Measurements from ENCODE around the gene CNTNAP3B.
"Not testable (repeated sequence)": the region's sequence is repeated elsewhere in the genome, so short reads cannot be mapped to it uniquely, and the experiment has no call there.

Gene CNTNAP3B

DNA sequence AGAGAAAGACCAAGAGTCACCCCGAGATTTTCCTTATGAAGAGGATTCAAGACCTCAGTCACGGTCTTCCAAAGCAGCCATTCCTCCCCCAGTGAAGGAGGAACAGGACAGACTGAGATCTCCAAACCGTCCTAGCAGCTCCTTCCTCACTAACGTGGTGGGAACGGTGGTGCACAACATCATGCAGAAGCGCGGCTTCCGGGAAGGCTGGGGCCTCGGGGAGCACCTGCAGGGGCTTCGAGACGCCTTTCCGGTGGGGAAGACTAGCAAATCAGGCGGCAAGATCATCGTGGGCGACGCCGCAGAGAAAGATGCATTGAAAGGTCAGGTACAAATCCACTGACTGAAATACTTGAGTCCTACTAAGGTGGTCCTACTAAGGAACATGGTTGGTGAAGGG is 154.3 kb downstream of the CNTNAP3B start:
- not testable (repeated sequence) for DNase-seq

DNA sequence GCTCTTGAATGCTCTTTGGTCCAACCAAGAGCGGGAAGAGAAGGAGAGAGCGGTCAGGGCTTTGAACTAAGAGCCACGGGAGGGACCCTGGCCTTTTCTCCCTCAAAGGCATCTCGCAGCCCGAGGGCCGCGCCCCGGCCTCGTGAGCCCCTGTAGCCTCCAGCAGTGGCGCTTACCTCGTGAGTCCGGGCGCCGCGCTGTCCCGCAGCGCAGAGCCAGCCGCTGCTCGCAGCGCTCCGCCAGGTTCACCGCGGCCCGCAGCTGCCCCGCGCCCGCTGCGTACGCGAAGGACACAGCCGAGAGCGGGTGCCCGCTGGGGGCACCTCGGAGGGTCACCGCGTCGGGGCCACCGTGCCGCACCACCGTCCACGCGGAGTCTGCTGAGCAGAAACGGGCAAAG is 176.2 kb downstream of the CNTNAP3B start:
- DNase-seq, result not testable (repeated sequence)

DNA sequence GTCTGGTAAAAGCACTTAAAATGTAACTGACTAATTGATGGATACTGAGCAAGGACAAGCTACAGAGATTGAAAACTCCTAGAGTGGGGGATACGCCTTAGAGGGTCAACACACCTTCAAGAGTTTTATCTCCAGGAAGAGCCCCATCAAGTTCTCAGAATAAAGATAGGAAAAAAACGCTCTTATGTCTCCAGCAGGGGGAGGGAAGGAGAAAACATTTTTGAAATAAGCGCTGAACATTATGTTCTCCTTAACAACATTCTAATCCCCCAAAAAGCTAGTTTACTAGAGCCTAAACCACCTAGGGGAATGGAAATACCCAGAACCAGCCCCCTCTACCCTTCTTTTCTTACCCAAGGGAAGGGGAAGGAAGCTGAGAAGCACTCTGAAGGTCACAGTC is 187.5 kb downstream of the CNTNAP3B start:
- not testable (repeated sequence) for DNase-seq

DNA sequence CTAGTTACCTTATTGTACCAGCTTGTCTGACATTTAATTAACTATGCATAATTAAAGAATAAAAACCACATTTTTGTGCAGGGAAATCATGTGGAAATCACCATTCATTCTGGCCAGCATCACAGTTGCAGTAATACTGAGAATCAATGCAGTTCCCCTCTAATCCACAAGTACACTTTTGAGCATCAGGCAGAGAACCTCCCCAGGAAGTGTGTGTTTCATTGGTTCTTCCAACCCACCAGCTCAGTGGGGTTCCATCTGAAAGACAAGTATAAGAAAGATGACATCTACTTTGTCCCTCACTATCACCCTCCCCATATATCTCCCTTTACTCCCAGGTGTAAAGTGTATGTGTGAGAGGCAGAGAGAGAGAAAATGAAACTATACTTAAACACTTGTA is 191.1 kb downstream of the CNTNAP3B start:
- not testable (repeated sequence) for DNase-seq

DNA sequence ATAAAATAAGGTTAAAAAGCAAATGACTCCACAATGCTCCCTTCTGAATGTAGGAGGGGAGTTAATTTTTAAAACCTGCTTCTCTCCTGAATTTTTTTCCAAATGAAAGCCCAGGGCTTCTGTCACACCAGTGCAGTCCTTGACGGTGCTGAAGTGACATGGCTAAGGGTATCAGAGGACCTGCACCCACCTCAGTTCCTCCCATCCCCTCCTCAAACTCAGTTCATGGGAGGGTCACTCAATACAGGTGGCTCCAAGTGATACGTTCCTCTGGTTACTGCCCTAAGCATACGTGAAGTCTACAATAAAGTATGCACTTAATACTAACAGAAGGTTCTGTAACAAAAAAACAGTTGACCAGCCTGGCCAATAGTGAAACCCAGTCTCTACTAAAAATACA is 193.5 kb downstream of the CNTNAP3B start:
- DNase-seq, result not testable (repeated sequence)

DNA sequence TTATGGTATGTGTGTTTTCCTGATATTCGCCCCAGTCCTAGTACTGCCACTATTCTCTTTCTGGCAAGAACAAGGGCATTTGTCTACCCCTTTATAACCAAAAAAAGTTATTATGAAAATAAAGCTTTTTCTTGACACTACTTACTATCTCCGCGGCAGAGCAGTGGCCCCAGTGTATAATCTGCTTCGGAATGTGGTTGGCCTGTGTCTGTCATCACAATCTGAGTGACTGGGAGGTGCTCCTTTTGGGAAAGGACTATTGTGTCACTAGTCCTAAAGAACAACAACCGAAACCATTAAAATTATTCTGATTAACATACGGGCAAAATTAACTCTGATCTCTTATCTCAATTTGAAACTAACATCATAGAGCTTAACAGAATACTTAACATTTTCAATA is 200.1 kb downstream of the CNTNAP3B start:
- not testable (repeated sequence) for DNase-seq

DNA sequence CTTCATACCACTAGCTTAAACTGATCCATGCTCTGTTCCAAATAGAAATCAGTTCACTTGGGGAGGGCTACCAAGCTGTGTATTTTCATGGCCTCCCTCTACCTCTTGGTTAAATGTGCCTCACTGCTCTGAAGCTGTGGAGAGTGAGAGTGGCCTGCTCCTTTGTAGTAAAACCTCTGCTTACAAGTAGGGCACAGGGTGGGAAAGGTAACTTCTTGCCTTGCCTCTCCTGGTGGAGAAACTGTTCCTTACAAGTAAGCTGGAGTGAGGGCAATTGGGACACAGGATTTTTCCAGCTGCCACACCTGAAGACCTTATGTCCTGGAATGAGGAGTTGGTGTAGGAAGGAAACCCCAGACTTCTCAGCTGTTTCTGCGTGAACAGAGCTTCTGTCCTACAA is 211.9 kb downstream of the CNTNAP3B start:
- DNase-seq, result not testable (repeated sequence)

DNA sequence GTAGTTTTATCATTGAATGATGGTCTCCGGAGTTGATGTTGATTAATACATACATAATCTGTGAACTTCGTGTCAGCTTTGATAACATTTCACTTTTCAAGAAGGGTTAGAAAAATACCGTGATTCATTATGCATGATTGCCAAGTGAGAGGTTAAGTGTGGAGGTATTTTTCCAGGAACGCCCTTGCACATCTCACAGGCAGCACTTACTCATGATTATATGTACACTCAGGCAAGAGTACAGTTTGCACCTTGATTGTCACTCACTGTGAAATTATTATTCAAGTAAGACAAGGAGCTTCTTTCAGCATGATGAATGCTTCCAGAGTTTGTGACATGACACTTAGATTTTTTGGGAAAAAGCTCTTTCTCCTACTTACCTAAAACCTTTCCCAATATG is 223.7 kb downstream of the CNTNAP3B start:
- not testable (repeated sequence) for DNase-seq

DNA sequence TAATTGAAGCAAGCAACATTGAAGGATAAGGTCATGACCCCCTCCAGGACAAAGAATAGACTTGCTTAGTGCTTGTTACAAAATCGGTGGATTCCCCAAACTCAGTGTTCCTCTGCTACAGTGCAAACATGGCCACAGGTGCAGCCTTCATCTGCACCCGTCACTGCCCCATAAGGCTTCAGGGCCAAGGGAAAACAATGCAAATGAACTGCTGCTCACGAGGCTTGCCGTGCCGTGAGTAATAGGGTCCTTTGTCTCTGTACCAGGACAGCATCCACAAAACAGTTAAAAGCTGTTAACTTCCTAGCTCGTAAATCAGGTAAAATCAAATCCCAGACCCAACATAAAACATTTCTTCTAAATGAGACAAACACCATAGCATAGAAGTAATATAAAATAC is 226.5 kb downstream of the CNTNAP3B start:
- not testable (repeated sequence) for DNase-seq

DNA sequence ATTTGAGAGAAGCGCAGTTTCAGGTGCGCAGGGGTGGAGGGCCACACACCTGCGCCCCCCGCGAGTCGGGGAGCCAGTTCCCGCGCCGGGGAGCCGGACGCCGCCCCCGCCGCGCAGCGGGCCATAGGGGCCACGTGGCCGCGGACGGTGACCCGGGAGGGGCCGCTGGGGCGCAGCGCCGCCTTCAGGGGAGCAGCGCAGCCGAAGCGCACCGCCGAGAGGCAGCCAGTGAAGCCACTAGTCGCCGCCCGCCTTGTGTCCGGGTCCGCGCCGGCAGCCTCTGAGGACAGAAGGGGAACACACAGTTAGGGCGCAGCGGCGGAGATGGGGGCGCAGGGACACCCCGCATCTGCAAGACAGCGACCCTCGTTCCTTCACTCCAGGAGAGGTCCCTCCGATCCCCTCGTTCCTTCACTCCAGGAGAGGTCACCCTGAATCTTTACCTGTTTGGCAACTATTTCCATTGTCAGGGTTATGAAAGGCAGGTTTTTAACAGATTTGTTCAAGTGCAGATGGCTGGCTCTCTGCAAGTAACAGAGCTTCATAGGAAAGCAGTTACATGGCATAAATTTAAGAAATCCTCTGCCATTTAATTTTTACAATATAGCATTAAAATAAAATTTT is 230.4 kb downstream of the CNTNAP3B start:
- not testable (repeated sequence) for DNase-seq

DNA sequence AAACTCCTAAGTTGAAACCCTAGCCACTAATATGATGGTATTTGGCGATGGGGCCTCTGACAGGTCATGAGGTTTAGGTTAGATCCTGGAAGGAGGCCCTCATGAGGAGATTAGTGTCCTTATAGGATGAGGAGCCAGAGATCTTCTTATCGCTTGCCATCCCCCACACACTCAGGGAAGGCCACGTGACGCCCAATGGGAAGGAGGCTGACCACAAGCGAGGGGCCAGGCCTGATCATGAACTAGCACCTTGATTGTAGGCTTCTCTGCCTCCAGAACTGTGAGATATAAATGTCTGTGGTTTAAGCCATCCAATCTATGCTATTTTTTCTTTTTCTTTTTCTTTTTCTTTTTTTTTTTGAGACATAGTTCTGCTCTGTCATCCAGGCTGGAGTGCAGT is 254.7 kb downstream of the CNTNAP3B start:
- not testable (repeated sequence) for DNase-seq

DNA sequence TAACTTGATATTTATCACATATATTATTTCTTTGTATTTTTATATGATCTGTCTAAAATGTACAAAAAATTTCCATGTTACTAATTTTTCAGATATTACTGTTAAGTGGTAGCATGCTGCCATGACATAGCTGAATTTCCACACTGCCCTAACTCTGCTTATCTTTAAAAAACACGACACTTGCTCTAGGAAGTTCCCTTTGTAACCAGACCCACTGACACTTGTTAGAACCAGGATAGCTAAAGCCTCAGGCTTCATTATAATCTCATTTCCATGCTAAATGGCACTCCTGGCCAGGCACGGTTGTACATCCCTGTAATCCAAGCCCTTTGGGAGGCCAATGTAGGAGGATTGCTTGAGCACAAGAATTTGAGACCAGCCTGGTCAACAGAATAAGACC is 273.8 kb downstream of the CNTNAP3B start:
- not testable (repeated sequence) for DNase-seq

DNA sequence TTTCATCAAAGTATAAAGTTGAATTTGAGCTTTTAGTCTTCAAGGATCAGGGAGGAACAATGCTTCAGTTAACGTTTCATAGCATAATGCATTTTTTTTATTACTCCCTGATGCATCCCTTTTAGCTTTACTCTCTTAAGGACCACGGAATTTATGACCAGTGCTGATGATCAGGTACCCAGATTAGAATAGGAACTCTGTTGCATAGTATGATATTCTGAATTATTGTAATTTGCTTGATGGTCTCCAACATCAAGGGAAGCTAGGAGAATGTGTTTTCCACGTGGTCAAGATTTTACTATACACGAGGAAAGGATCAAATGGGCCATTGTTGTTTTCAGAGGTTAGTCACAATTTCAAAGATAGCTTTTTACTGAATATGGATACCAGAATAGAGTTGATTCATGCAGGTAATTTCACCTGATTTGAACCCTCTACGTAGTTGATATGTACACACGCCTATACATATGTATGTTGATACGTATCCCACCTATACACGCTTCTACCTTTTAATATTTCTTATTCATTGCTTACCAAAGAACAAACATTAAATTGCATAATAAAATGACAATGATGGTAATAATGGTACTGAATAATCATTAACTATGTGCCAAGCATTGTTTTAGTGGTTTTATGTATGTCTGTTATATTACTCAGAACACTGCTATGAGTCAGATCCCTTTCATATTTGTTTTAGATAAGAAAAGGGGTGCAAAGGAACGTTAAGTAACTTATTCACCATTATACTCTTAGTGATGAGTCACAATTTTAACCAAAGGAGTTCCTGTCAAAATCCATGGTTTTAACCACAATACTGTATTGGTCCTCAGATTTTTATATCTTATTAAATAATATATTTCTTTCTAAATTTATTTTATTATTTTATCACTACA is 277.1 kb downstream of the CNTNAP3B start:
- not testable (repeated sequence) for DNase-seq

DNA sequence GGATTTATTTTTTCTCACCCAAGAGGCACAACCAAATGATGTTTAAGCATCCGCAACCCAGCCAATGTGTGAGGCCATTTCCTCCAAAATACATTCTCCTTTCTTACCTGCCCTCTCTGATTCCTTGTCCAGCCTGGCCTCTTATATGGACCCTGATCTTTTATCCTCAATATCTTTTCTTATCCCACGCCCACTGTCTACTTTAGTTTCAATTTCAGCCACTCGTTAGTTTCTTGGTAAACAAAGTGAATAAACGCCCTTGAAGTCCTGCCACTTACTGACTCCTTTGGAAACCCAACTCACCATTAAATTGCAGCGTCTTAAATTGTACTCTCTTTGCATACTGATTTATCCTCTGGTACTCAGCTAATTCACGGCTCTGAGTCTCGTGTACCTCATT is 281.4 kb downstream of the CNTNAP3B start:
- DNase-seq, result not testable (repeated sequence)
